ENCODE results near the gene AQP12A. TPM values are rescaled to one million over a fixed set of nuclear protein-coding genes. Genes with fewer than 3 reads are reported as not detected.

Gene AQP12A
- total RNA-seq, 1 donor from 2014 or later: not detected

GRCh38 chr2:240720686-240721595, 29.3 kb downstream of the AQP12A start:
- Histone ChIP-seq H3K9me3 (ENCODE audit: control insufficient read depth in 3 of 3, low read length in 3 of 3) (no peaks in the 10 kb centered on the region), H3K27me3 (ENCODE audit: control insufficient read depth in 3 of 3, insufficient read depth in 3 of 3, low read length in 3 of 3) (peaks cover 0 to 22% (median 16%) of the 10 kb centered on the region in 3 donors), H3K27ac (ENCODE audit: low read depth, low read length) (no peak overlapping the region), H3K36me3 (ENCODE audit: control insufficient read depth in 3 of 3, insufficient read depth in 3 of 3, low read length in 3 of 3) (no peaks in the 10 kb centered on the region), H3K4me1 (ENCODE audit: control insufficient read depth in 3 of 3, insufficient read depth in 3 of 3, low read length in 3 of 3) (no peaks in the 10 kb centered on the region), H3K9ac (ENCODE audit: low read depth in 1 of 3, low read length in 3 of 3) (no peak overlapping the region), H3K4me3 (ENCODE audit: low read length in 3 of 3) (no peak overlapping the region)

DNA sequence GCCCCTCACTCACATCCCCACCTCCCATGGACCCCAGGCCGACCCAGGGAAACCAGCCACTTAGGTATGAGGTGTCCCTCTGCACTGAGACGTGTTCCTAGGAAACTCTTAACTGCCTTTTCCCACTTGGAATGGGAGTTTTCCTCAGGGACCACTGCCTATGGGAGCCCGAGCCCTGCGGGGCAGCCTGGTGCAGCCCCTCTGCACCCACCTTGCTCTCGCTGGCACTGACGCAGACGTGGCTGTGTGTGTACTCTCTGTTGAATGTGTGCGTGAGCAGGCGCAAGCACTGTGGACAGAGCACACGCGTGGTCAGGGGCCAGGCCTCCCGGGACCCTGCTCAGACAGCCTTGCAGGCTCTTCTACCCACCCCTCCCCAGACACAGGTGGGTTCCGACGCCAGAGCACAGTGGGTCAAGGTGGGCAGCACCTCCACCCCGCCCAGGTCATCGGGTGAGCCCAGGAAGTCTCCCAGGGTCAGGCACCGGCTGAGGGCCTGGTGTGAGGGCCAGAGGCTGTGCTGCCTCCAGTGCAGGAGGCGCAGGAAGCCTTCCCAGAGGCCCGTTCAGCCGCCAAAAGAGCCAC, 30.0 kb downstream of the AQP12A start:
- Histone ChIP-seq H3K27me3 (ENCODE audit: control insufficient read depth in 3 of 3, insufficient read depth in 3 of 3, low read length in 3 of 3) (peaks cover 0 to 17% (median 16%) of the 10 kb centered on the region in 3 donors), H3K9ac (ENCODE audit: low read depth in 1 of 3, low read length in 3 of 3) (no peak overlapping the region), H3K4me3 (ENCODE audit: low read length in 3 of 3) (no peak overlapping the region), H3K27ac (ENCODE audit: low read depth, low read length) (no peak overlapping the region), H3K9me3 (ENCODE audit: control insufficient read depth in 3 of 3, low read length in 3 of 3) (no peaks in the 10 kb centered on the region), H3K36me3 (ENCODE audit: control insufficient read depth in 3 of 3, insufficient read depth in 3 of 3, low read length in 3 of 3) (no peaks in the 10 kb centered on the region), H3K4me1 (ENCODE audit: control insufficient read depth in 3 of 3, insufficient read depth in 3 of 3, low read length in 3 of 3) (no peaks in the 10 kb centered on the region)

DNA sequence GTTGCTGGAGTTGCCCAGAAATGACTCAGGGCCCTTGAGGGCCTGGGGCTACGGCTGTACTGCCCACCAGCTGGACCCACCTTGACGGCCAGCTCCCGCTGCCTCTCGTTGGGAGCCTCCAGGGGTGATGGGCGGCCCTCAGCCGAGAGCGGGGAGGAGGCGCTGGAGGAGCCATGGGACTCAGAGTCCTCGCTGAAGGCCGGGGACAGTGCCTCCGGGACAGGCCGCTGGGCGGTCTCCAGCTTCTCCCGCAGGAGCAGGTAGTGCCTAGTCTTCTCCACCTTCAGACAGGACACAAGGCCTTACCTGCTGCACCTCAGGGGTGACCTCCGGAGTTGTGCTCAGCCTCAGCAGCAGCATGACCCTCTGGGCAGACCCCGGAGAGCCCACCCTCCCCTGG, 30.7 kb downstream of the AQP12A start:
- Histone ChIP-seq H3K4me3 (ENCODE audit: low read length in 3 of 3) (no peak overlapping the region), H3K9me3 (ENCODE audit: control insufficient read depth in 3 of 3, low read length in 3 of 3) (no peaks in the 10 kb centered on the region), H3K4me1 (ENCODE audit: control insufficient read depth in 3 of 3, insufficient read depth in 3 of 3, low read length in 3 of 3) (no peaks in the 10 kb centered on the region), H3K36me3 (ENCODE audit: control insufficient read depth in 3 of 3, insufficient read depth in 3 of 3, low read length in 3 of 3) (no peaks in the 10 kb centered on the region), H3K9ac (ENCODE audit: low read depth in 1 of 3, low read length in 3 of 3) (no peak overlapping the region), H3K27ac (ENCODE audit: low read depth, low read length) (no peak overlapping the region), H3K27me3 (ENCODE audit: control insufficient read depth in 3 of 3, insufficient read depth in 3 of 3, low read length in 3 of 3) (peaks cover 0 to 15% (median 11%) of the 10 kb centered on the region in 3 donors)

DNA sequence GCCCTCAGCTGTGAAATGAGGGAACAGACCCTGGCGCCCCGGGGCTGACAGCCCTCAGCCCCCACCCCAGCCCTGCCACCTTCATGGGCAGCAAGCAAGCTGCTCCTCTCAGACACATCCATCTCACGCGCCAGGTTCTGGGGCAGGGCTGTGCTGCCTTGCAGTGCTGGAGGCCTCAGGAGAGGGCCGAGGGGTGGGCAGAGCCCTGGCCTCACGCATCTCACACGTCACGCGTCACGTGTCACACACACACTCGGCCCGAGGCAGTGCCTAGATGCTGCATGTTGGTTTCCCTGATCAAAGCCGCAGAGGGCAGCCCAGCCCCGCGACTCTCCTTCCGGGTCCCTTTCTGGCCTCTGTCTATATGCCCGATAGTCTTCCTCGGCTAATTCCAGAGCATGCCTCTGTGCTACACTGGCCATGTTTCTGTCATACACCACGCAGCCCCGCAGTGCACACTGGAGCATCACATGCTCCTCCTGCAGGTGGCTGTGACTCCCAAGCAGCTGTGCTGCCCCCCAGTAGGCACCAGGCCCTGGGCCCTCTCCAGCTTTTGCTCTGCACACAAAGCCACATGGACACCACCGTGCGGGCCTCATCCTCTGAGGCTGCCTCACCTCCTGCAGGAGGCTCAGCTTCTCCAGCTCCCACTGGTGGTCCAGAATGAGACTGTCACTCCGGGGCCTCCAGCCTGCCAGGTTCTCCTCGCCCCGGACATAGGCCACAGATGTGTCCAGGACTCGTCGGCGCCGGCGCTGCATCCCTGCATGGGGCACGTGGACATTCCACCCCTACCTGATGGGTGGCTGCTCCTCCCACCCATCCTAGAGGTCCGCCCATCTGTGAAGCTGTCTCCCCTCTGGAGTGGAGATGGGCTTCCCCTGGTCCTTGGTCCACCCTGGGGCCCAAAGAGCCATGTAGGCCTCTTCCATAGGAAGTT, 31.4 kb downstream of the AQP12A start:
- H3K4me3 ChIP-seq (ENCODE audit: low read length in 3 of 3): no peak overlapping the region
- H3K4me1 ChIP-seq (ENCODE audit: control insufficient read depth in 3 of 3, insufficient read depth in 3 of 3, low read length in 3 of 3): no peaks in the 10 kb centered on the region
- no peaks in the 10 kb centered on the region for H3K9me3 ChIP-seq (ENCODE audit: control insufficient read depth in 3 of 3, low read length in 3 of 3)
- H3K27ac ChIP-seq (ENCODE audit: low read depth, low read length): no peak overlapping the region
- H3K36me3 ChIP-seq (ENCODE audit: control insufficient read depth in 3 of 3, insufficient read depth in 3 of 3, low read length in 3 of 3): no peaks in the 10 kb centered on the region
- peaks cover under 1 to 14% (median 10%) of the 10 kb centered on the region in 3 donors for H3K27me3 ChIP-seq (ENCODE audit: control insufficient read depth in 3 of 3, insufficient read depth in 3 of 3, low read length in 3 of 3)
- H3K9ac ChIP-seq (ENCODE audit: low read depth in 1 of 3, low read length in 3 of 3): no peak overlapping the region

DNA sequence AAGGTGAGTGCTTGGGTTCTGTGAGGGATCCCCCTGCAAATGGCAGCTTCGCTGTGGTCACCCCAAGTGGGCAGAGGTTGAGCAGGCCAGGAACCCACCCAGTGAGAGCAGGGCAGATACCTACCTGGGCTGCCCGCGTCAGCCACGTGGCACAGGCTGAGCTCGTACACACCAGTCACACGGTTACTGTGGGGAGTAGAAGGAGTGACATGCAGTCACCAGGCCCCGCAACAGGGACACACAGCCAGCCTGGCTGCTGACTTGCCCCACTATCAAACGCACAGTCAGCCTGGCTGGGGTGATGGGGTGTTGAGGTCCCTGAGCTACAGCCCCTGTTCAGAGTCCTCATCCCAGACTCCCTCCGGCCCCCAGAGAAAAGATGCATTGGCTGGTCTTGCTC, 32.2 kb downstream of the AQP12A start:
- Histone ChIP-seq H3K4me1 (ENCODE audit: control insufficient read depth in 3 of 3, insufficient read depth in 3 of 3, low read length in 3 of 3) (no peaks in the 10 kb centered on the region), H3K27me3 (ENCODE audit: control insufficient read depth in 3 of 3, insufficient read depth in 3 of 3, low read length in 3 of 3) (peaks cover 5 to 12% (median 12%) of the 10 kb centered on the region in 3 donors), H3K9me3 (ENCODE audit: control insufficient read depth in 3 of 3, low read length in 3 of 3) (no peaks in the 10 kb centered on the region), H3K9ac (ENCODE audit: low read depth in 1 of 3, low read length in 3 of 3) (no peak overlapping the region), H3K4me3 (ENCODE audit: low read length in 3 of 3) (no peak overlapping the region), H3K27ac (ENCODE audit: low read depth, low read length) (no peak overlapping the region), H3K36me3 (ENCODE audit: control insufficient read depth in 3 of 3, insufficient read depth in 3 of 3, low read length in 3 of 3) (no peaks in the 10 kb centered on the region)

DNA sequence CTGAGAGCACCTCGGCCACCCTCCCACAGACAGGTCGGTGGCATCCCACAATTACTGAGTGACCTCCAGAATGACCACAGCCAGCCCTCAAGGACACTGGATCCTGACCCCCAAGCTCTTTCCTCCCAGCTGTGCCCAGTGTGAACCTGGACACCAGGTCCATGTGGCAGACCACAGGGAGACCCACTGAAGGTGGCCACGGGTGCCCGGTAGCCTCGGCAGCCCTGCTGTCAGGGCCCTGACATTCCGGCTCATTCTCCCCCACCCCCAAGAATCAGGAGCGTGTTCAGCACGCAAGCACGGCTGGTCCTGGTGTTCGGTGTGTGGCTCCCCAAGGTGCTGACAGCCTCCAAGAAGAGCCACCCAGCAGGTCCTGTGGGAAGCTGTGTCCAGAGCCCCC, 32.8 kb downstream of the AQP12A start:
- Histone ChIP-seq H3K9me3 (ENCODE audit: control insufficient read depth in 3 of 3, low read length in 3 of 3) (no peaks in the 10 kb centered on the region), H3K4me3 (ENCODE audit: low read length in 3 of 3) (no peak overlapping the region), H3K27me3 (ENCODE audit: control insufficient read depth in 3 of 3, insufficient read depth in 3 of 3, low read length in 3 of 3) (peaks cover 5 to 18% (median 13%) of the 10 kb centered on the region in 3 donors), H3K36me3 (ENCODE audit: control insufficient read depth in 3 of 3, insufficient read depth in 3 of 3, low read length in 3 of 3) (no peaks in the 10 kb centered on the region), H3K27ac (ENCODE audit: low read depth, low read length) (no peak overlapping the region), H3K9ac (ENCODE audit: low read depth in 1 of 3, low read length in 3 of 3) (no peak overlapping the region), H3K4me1 (ENCODE audit: control insufficient read depth in 3 of 3, insufficient read depth in 3 of 3, low read length in 3 of 3) (no peaks in the 10 kb centered on the region)

DNA sequence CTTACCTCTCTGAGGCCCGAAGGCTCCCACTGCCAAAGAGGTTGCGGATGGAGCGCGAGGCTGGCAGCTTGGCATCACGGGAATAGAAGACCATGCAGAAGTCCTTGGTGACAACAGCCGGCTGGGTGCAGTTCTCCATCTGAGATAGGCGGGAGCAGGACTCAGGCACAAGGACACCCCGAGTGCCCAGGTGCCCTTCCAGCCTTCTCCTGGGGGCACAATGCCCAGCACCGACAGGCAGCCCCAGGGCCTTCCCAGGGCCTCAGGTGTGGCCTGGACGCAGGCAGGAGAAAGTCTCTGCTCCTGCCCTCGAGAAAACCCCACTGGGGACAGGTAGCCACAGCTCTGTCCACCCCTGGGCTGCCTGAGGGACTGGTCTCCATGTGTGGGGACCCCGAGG, 33.6 kb downstream of the AQP12A start:
- Histone ChIP-seq H3K27me3 (ENCODE audit: control insufficient read depth in 3 of 3, insufficient read depth in 3 of 3, low read length in 3 of 3) (peaks cover 13 to 26% (median 18%) of the 10 kb centered on the region in 3 donors), H3K9ac (ENCODE audit: low read depth in 1 of 3, low read length in 3 of 3) (no peak overlapping the region), H3K9me3 (ENCODE audit: control insufficient read depth in 3 of 3, low read length in 3 of 3) (no peaks in the 10 kb centered on the region)

DNA sequence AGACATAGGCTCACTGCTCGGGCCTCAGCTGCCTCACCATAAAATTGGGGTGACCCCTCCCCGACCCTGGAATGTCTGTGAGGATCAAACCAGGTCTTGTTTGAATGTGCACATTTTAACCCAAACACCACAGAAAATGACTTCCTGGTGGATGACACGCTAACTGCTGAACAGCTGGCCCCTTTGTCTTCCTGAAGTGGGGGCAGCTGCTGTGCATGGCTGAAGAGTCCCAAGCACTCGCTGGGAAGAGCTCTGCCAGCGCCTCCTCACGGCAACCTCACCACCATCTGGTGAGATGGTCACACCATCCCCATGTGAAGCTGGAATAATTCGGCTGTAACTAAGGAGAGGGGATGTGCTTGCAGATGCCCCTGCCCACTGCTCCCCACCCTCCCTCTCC, 34.0 kb downstream of the AQP12A start:
- Histone ChIP-seq H3K4me3 (ENCODE audit: low read length in 3 of 3) (no peak overlapping the region), H3K36me3 (ENCODE audit: control insufficient read depth in 3 of 3, insufficient read depth in 3 of 3, low read length in 3 of 3) (no peaks in the 10 kb centered on the region), H3K4me1 (ENCODE audit: control insufficient read depth in 3 of 3, insufficient read depth in 3 of 3, low read length in 3 of 3) (no peaks in the 10 kb centered on the region), H3K27ac (ENCODE audit: low read depth, low read length) (no peak overlapping the region), H3K27me3 (ENCODE audit: control insufficient read depth in 3 of 3, insufficient read depth in 3 of 3, low read length in 3 of 3) (peaks cover 17 to 31% (median 19%) of the 10 kb centered on the region in 3 donors), H3K9ac (ENCODE audit: low read depth in 1 of 3, low read length in 3 of 3) (no peak overlapping the region), H3K9me3 (ENCODE audit: control insufficient read depth in 3 of 3, low read length in 3 of 3) (no peaks in the 10 kb centered on the region)

More for the DNA sequence above, 33.6 kb downstream of the AQP12A start:
- no peak overlapping the region for H3K4me3 ChIP-seq (ENCODE audit: low read length in 3 of 3)
- no peak overlapping the region for H3K27ac ChIP-seq (ENCODE audit: low read depth, low read length)
- no peaks in the 10 kb centered on the region for H3K36me3 ChIP-seq (ENCODE audit: control insufficient read depth in 3 of 3, insufficient read depth in 3 of 3, low read length in 3 of 3)
- H3K4me1 ChIP-seq (ENCODE audit: control insufficient read depth in 3 of 3, insufficient read depth in 3 of 3, low read length in 3 of 3): no peaks in the 10 kb centered on the region

GRCh38 chr2:240726876-240727275, 35.2 kb downstream of the AQP12A start:
- H3K27ac ChIP-seq (ENCODE audit: low read depth, low read length): no peak overlapping the region
- no peaks in the 10 kb centered on the region for H3K4me1 ChIP-seq (ENCODE audit: control insufficient read depth in 3 of 3, insufficient read depth in 3 of 3, low read length in 3 of 3)
- H3K4me3 ChIP-seq (ENCODE audit: low read length in 3 of 3): no peak overlapping the region
- no peak overlapping the region for H3K9ac ChIP-seq (ENCODE audit: low read depth in 1 of 3, low read length in 3 of 3)
- H3K9me3 ChIP-seq (ENCODE audit: control insufficient read depth in 3 of 3, low read length in 3 of 3): no peaks in the 10 kb centered on the region
- peaks cover 25 to 40% (median 29%) of the 10 kb centered on the region in 3 donors for H3K27me3 ChIP-seq (ENCODE audit: control insufficient read depth in 3 of 3, insufficient read depth in 3 of 3, low read length in 3 of 3)
- no peaks in the 10 kb centered on the region for H3K36me3 ChIP-seq (ENCODE audit: control insufficient read depth in 3 of 3, insufficient read depth in 3 of 3, low read length in 3 of 3)

Data from skeletal muscle tissue (tissue), 4 donors.